Neuronal stem cell (in vitro differentiated cells): Measurements from ENCODE around the gene UBA1.

ENCODE experiments used
- DNase-seq: peaks from one replicate; pipeline ENCODE4 v3.0.0-alpha.2; 2013; ENCODE audit warnings: low spot score
- H2AFZ ChIP-seq: one replicate; pipeline ENCODE4 v1.6.1; 2013; ENCODE audit warnings: mild to moderate bottlenecking, low read length, inconsistent platforms
- H2AK5ac ChIP-seq: 2 replicates; pipeline ENCODE4 v1.6.1; 2013; ENCODE audit warnings: low read depth, mild to moderate bottlenecking, inconsistent platforms, low read length, moderate library complexity, mixed read lengths
- H2BK120ac ChIP-seq: 2 replicates; pipeline ENCODE4 v1.6.1; 2013; ENCODE audit warnings: low read depth, mild to moderate bottlenecking, inconsistent platforms, low read length, moderate library complexity, mixed read lengths
- H2BK12ac ChIP-seq: one replicate; pipeline ENCODE4 v1.6.1; 2013; ENCODE audit warnings: low read length, inconsistent platforms
- H2BK15ac ChIP-seq: 2 replicates; pipeline ENCODE4 v1.6.1; 2013; ENCODE audit warnings: mild to moderate bottlenecking, low read length, inconsistent platforms, mixed read lengths
- H2BK5ac ChIP-seq: one replicate; pipeline ENCODE4 v1.6.1; 2013; ENCODE audit warnings: inconsistent platforms, mild to moderate bottlenecking, low read length, moderate library complexity
- H3K14ac ChIP-seq: one replicate; pipeline ENCODE4 v1.6.1; 2013; ENCODE audit warnings: low read length, inconsistent platforms
- H3K18ac ChIP-seq: 2 replicates; pipeline ENCODE4 v1.6.1; 2013; ENCODE audit warnings: low read length, inconsistent platforms
- H3K23ac ChIP-seq: 2 replicates; pipeline ENCODE4 v1.6.1; 2013; ENCODE audit warnings: low read depth, mild to moderate bottlenecking, mixed read lengths, low read length, inconsistent platforms; ENCODE audit not compliant: poor library complexity
- H3K27ac ChIP-seq: replicated peaks from 3 replicates; pipeline ENCODE4 v1.5.1; 2013; ENCODE audit warnings: low read length, inconsistent platforms
- H3K27me3 ChIP-seq, 3 experiments: 2 replicates each; pipeline ENCODE4 v1.6.1; 2013; ENCODE audit warnings: low read length in 3 of 3, mild to moderate bottlenecking in 2 of 3, inconsistent platforms in 1 of 3, low read depth in 1 of 3, mixed read lengths in 1 of 3, moderate library complexity in 1 of 3; ENCODE audit not compliant: control insufficient read depth in 3 of 3, insufficient read depth in 3 of 3
- H3K36me3 ChIP-seq, 2 donors: replicated peaks in 1 of 2; 2 replicates each; pipeline ENCODE4 v1.6.1; 2013; ENCODE audit warnings: low read length in 2 of 2; ENCODE audit not compliant: control insufficient read depth in 2 of 2, insufficient read depth in 2 of 2
- H3K4ac ChIP-seq: 2 replicates; pipeline ENCODE4 v1.6.1; 2013; ENCODE audit warnings: inconsistent platforms, mild to moderate bottlenecking, low read length, moderate library complexity
- H3K4me1 ChIP-seq, 2 donors: 1 replicate in 1 of 2; 2 replicates in 1 of 2; pipeline ENCODE4 v1.6.1; 2013; ENCODE audit warnings: low read length in 2 of 2, low read depth in 1 of 2; ENCODE audit not compliant: control insufficient read depth in 2 of 2, insufficient read depth in 1 of 2
- H3K4me2 ChIP-seq: one replicate; pipeline ENCODE4 v1.6.1; 2013; ENCODE audit warnings: mild to moderate bottlenecking, low read length, inconsistent platforms; ENCODE audit not compliant: insufficient read depth, poor library complexity, severe bottlenecking
- H3K4me3 ChIP-seq, 2 donors: 2 replicates each; pipeline ENCODE4 v1.5.1; 2013; ENCODE audit warnings: low read length in 2 of 2, mild to moderate bottlenecking in 2 of 2, inconsistent platforms in 1 of 2, moderate library complexity in 1 of 2
- H3K79me1 ChIP-seq: one replicate; pipeline ENCODE4 v1.6.1; 2013; ENCODE audit warnings: low read depth, mild to moderate bottlenecking, inconsistent platforms, low read length, moderate library complexity
- H3K9ac ChIP-seq: one replicate; pipeline ENCODE4 v1.6.1; 2013; ENCODE audit warnings: mild to moderate bottlenecking, low read depth, low read length, inconsistent platforms; ENCODE audit not compliant: poor library complexity
- H3K9me3 ChIP-seq, 2 donors: replicated peaks in 1 of 2; 2 replicates each; pipeline versions ENCODE3 to v1.6.1; 2013; ENCODE audit warnings: low read length in 2 of 2, mild to moderate bottlenecking in 2 of 2, inconsistent platforms in 1 of 2, low read depth in 1 of 2, mixed read lengths in 1 of 2, moderate library complexity in 1 of 2; ENCODE audit not compliant: control insufficient read depth in 2 of 2, insufficient read depth in 1 of 2
- H4K8ac ChIP-seq: one replicate; pipeline ENCODE4 v1.6.1; 2013; ENCODE audit warnings: low read depth, mild to moderate bottlenecking, inconsistent platforms, low read length, moderate library complexity
- H4K91ac ChIP-seq: one replicate; pipeline ENCODE4 v1.6.1; 2013; ENCODE audit warnings: low read length, low read depth, mild to moderate bottlenecking, inconsistent platforms; ENCODE audit not compliant: poor library complexity
- WGBS, 2 donors: extraction: QIAGEN DNeasy Blood & Tissue Kit; methylation state at CpG; one replicate each; pipeline ENCODE4 v1.1.7; 2013; ENCODE audit warnings: missing lambda C conversion rate in 2 of 2, mixed read lengths in 1 of 2; ENCODE audit not compliant: insufficient read length in 2 of 2, insufficient replicate concordance in 1 of 2; ENCODE audit errors: extremely low coverage in 2 of 2; 5-methylcytosine and 5-hydroxymethylcytosine counted together

UBA1 gene

DNA sequence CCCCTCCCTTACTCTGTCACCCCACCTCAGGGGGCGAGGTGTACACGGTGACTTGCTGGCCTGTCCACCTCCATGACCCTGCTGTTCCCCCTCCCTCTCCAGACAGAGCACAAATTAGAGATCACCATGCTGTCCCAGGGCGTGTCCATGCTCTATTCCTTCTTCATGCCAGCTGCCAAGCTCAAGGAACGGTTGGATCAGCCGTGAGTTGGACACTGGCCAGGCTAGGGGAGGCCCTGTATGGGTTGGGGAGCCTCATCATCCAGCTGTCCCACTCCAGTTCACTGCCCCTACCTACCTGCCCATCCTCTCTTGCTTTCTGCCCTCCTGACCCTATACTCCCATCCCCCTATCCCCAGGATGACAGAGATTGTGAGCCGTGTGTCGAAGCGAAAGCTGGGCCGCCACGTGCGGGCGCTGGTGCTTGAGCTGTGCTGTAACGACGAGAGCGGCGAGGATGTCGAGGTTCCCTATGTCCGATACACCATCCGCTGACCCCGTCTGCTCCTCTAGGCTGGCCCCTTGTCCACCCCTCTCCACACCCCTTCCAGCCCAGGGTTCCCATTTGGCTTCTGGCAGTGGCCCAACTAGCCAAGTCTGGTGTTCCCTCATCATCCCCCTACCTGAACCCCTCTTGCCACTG is 20.9 kb downstream of the UBA1 start:
- no peak overlapping the region for H3K4me3 ChIP-seq

DNA sequence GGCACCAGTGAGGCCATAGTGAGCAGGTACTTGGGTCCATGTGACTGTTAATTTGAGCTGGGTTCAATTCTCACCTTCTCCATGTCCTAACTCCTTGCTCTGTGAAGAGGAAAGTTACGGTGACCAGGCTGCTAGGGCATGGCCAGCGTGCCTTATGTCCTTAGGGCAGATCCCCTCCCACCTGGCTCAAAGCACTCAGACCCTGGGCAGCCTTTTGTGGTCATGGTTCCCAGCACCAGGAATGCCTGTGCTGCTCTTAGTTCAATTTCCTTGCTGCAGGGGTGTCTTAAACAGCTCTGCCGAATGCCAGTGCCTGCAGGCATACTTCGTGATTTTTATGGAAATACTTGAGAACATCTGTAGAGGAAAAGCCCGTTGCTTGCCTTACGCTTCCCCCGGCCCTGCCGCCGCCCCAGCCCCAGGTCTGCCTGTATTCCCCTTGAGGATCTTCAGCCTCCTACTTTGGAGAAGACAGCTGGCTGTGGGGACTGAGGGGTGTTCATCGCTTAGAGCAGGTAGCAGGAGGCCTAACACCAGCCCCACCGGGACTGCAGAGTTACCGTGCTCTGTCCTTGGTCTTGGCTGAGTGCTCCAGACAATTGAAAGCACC is 21.8 kb downstream of the UBA1 start:
- H3K4me3 ChIP-seq: no peak overlapping the region

More for the DNA sequence above, 20.9 kb downstream of the UBA1 start:
- no peak overlapping the region for H3K14ac ChIP-seq
- peaks cover 0 to 4% (median 0%) of the 10 kb centered on the region in 3 experiments for H3K27me3 ChIP-seq
- H2AK5ac ChIP-seq: no peak overlapping the region
- no peak overlapping the region for H4K91ac ChIP-seq
- H3K36me3 ChIP-seq: peaks cover 54 to 75% of the 10 kb centered on the region in 2 donors
- no peak overlapping the region for H3K27ac ChIP-seq
- H2AFZ ChIP-seq: no peak overlapping the region
- H3K9me3 ChIP-seq: no peaks in the 10 kb centered on the region
- H3K9ac ChIP-seq: no peak overlapping the region
- H2BK12ac ChIP-seq: no peak overlapping the region
- no peak overlapping the region for H4K8ac ChIP-seq
- no peak overlapping the region for H2BK15ac ChIP-seq
- no peak overlapping the region for H3K4me2 ChIP-seq
- H3K4ac ChIP-seq: no peak overlapping the region
- no peak overlapping the region for H2BK120ac ChIP-seq
- no peak overlapping the region for H2BK5ac ChIP-seq
- no peak overlapping the region for H3K18ac ChIP-seq
- DNase-seq: no peak
- peaks cover 3% of the 10 kb centered on the region for H3K79me1 ChIP-seq
- WGBS, 2 donors: no CpG with 5 or more reads among the region's 20 CpGs
- H3K4me1 ChIP-seq: peaks cover 7 to 8% of the 10 kb centered on the region in 2 donors
- H3K23ac ChIP-seq: no peak overlapping the region

GRCh38 chrX:47216393-47216925 is 22.8 kb downstream of the UBA1 start:
- Histone ChIP-seq H3K4me1 (peaks cover 14 to 18% of the 10 kb centered on the region in 2 donors), H3K4me2 (no peak overlapping the region), H3K14ac (no peak overlapping the region), H3K4ac (no peak overlapping the region), H4K91ac (no peak overlapping the region), H3K27ac (peak overlapping the region; percentile 76), H3K27me3 (no peaks in the 10 kb centered on the region), H2AFZ (no peak overlapping the region), H2BK12ac (no peak overlapping the region), H2BK15ac (no peak overlapping the region), H3K9ac (no peak overlapping the region), H3K36me3 (peaks cover 38 to 71% of the 10 kb centered on the region in 2 donors), H3K18ac (no peak overlapping the region), H2AK5ac (no peak overlapping the region), H3K79me1 (peaks cover 4% of the 10 kb centered on the region), H3K9me3 (no peaks in the 10 kb centered on the region), H2BK120ac (no peak overlapping the region), H3K4me3 (no peak overlapping the region), H3K23ac (no peak overlapping the region), H4K8ac (no peak overlapping the region), H2BK5ac (peak overlapping the region; percentile 24)
- DNase-seq: no peak
- no CpG with 5 or more reads among the region's 8 CpGs for WGBS, 2 donors

More for the DNA sequence above, 21.8 kb downstream of the UBA1 start:
- H3K79me1 ChIP-seq: peaks cover 3% of the 10 kb centered on the region
- peaks cover 12 to 15% of the 10 kb centered on the region in 2 donors for H3K4me1 ChIP-seq
- no peak overlapping the region for H2BK15ac ChIP-seq
- no peak overlapping the region for H3K4me2 ChIP-seq
- no peak overlapping the region for H2AFZ ChIP-seq
- no peak overlapping the region for H2BK5ac ChIP-seq
- H3K14ac ChIP-seq: no peak overlapping the region
- peaks cover 0 to 4% (median 0%) of the 10 kb centered on the region in 3 experiments for H3K27me3 ChIP-seq
- no peak overlapping the region for H3K27ac ChIP-seq
- no peak overlapping the region for H3K23ac ChIP-seq
- H2BK12ac ChIP-seq: no peak overlapping the region
- no peak overlapping the region for H4K91ac ChIP-seq
- no peak overlapping the region for H3K4ac ChIP-seq
- no peak overlapping the region for H4K8ac ChIP-seq
- H3K18ac ChIP-seq: no peak overlapping the region
- peaks cover 47 to 71% of the 10 kb centered on the region in 2 donors for H3K36me3 ChIP-seq
- H3K9me3 ChIP-seq: no peaks in the 10 kb centered on the region
- no peak overlapping the region for H2AK5ac ChIP-seq
- no peak overlapping the region for H2BK120ac ChIP-seq
- no peak for DNase-seq
- no CpG with 5 or more reads among the region's 12 CpGs for WGBS, 2 donors
- no peak overlapping the region for H3K9ac ChIP-seq

- no peak overlapping the region for H4K8ac ChIP-seq
- H3K27me3 ChIP-seq: no peaks in the 10 kb centered on the region
- no peak for DNase-seq
- no peak overlapping the region for H3K9ac ChIP-seq
- H3K4me2 ChIP-seq: peak overlapping the region; percentile 40
- no peak overlapping the region for H3K18ac ChIP-seq
- H2BK15ac ChIP-seq: no peak overlapping the region
- H3K4me1 ChIP-seq: peaks cover 14 to 18% of the 10 kb centered on the region in 2 donors
- peak overlapping the region in 1 of 2 donors; percentile 32 for H3K4me3 ChIP-seq
- no peak overlapping the region for H3K14ac ChIP-seq
- H3K9me3 ChIP-seq: no peaks in the 10 kb centered on the region
- no CpG with 5 or more reads among the region's 22 CpGs for WGBS, 2 donors
- peak overlapping the region; percentile 24 for H2BK5ac ChIP-seq
- H4K91ac ChIP-seq: no peak overlapping the region
- no peak overlapping the region for H2BK120ac ChIP-seq
- no peak overlapping the region for H3K4ac ChIP-seq
- no peak overlapping the region for H2AFZ ChIP-seq
- H3K27ac ChIP-seq: peak overlapping the region; percentile 76
- peaks cover 6% of the 10 kb centered on the region for H3K79me1 ChIP-seq
- peaks cover 32 to 71% of the 10 kb centered on the region in 2 donors for H3K36me3 ChIP-seq
- H3K23ac ChIP-seq: no peak overlapping the region
- no peak overlapping the region for H2AK5ac ChIP-seq
- no peak overlapping the region for H2BK12ac ChIP-seq
These were observed 23.7 kb downstream of the UBA1 start for GRCh38 chrX:47217121-47217851.
